ENCODE measurements around the gene EBPL. TPM values are rescaled to one million over a fixed set of nuclear protein-coding genes. Genes with fewer than 3 reads are reported as not detected.
"Not testable (repeated sequence)": the region's sequence is repeated elsewhere in the genome, so short reads cannot be mapped to it uniquely, and the experiment has no call there.

EBPL gene
- polyA plus RNA-seq, 1 experiment = 43.3 TPM

- POLR2A ChIA-PET = no interaction called here
- Histone ChIP-seq H3K27me3 (ENCODE audit: control insufficient read depth, insufficient read depth, low read length) (no peaks in the 10 kb centered on the region), H3K36me3 (ENCODE audit: control insufficient read depth, insufficient read depth, low read length) (no peaks in the 10 kb centered on the region), H3K4me3 (ENCODE audit: low read depth, low read length) (peak overlapping the region; percentile 44)
- CTCF ChIA-PET = interaction anchor here (1.1 to 1.6 kb wide), 2 partner anchors 9 to 13 kb away, joined by 3 read pairs; no protein-coding TSS in a partner anchor
- no peak for DNase-seq (ENCODE audit: low read depth)
- TF ChIP-seq CTCF (IDR thresholded peaks at IDR 0.05; ENCODE audit: insufficient read depth, low read depth, low read length) = no peak
Measured at GRCh38 chr13:49620170-49620621, 71.1 kb downstream of the EBPL start.

GRCh38 chr13:49616676-49617065, 74.6 kb downstream of the EBPL start:
- DNase-seq (ENCODE audit: low read depth) = no peak
- ChIA-PET CTCF (interaction anchor here (1.6 to 1.7 kb wide), 2 partner anchors 10 to 19 kb away, joined by 5 to 6 read pairs; no protein-coding TSS in a partner anchor), POLR2A (no interaction called here)
- TF ChIP-seq CTCF (IDR thresholded peaks at IDR 0.05; ENCODE audit: insufficient read depth, low read depth, low read length) = no peak
- Histone ChIP-seq H3K36me3 (ENCODE audit: control insufficient read depth, insufficient read depth, low read length) (no peaks in the 10 kb centered on the region), H3K4me3 (ENCODE audit: low read depth, low read length) (no peak overlapping the region), H3K27me3 (ENCODE audit: control insufficient read depth, insufficient read depth, low read length) (no peaks in the 10 kb centered on the region)

- no peak for DNase-seq (ENCODE audit: low read depth)
Measured at GRCh38 chr13:49615836-49616675, 75.2 kb downstream of the EBPL start.

GRCh38 chr13:49612042-49612441, 79.2 kb downstream of the EBPL start:
- CTCF ChIA-PET = interaction anchor here (1.3 to 1.5 kb wide), 2 partner anchors 175 to 372 kb away, joined by 3 to 4 read pairs; no protein-coding TSS in a partner anchor
- POLR2A ChIA-PET; H3K36me3 ChIP-seq (ENCODE audit: control insufficient read depth, insufficient read depth, low read length); H3K4me3 ChIP-seq (ENCODE audit: low read depth, low read length); H3K27me3 ChIP-seq (ENCODE audit: control insufficient read depth, insufficient read depth, low read length); DNase-seq (ENCODE audit: low read depth): not testable (repeated sequence)

More at GRCh38 chr13:49615836-49616675, 75.2 kb downstream of the EBPL start:
- TF ChIP-seq CTCF (IDR thresholded peaks at IDR 0.05; ENCODE audit: insufficient read depth, low read depth, low read length) = no peak
- H3K27me3 ChIP-seq (ENCODE audit: control insufficient read depth, insufficient read depth, low read length) = peaks cover 1% of the 10 kb centered on the region; the same call in 1 of the 2 replicates
- no peak overlapping the region for H3K4me3 ChIP-seq (ENCODE audit: low read depth, low read length)
- POLR2A ChIA-PET = no interaction called here
- CTCF ChIA-PET = interaction anchor here (1.6 to 1.7 kb wide), 2 partner anchors 9 to 20 kb away, joined by 5 to 6 read pairs; no protein-coding TSS in a partner anchor
- no peaks in the 10 kb centered on the region for H3K36me3 ChIP-seq (ENCODE audit: control insufficient read depth, insufficient read depth, low read length)

Other genes with a start within 250 kb of the EBPL start
- 6.5 and 9.4 TPM in 2 replicates for gene CAB39L, start 247.4 kb downstream of the EBPL start, polyA plus RNA-seq (2011; rRNA removed)
- 2.3 and 4.9 TPM in 2 replicates for gene SETDB2, start 247.2 kb downstream of the EBPL start, polyA plus RNA-seq (2011; rRNA removed)
- gene PHF11, start 195.5 kb downstream of the EBPL start, polyA plus RNA-seq (2011; rRNA removed) = 18.7 and 28.8 TPM in 2 replicates
- gene RCBTB1, start 105.9 kb downstream of the EBPL start, polyA plus RNA-seq (2011; rRNA removed) = 8.0 and 11.6 TPM in 2 replicates
- not detected in 2 replicates for gene ARL11, start 63.0 kb downstream of the EBPL start, polyA plus RNA-seq (2011; rRNA removed)
- gene KPNA3, start 101.2 kb upstream of the EBPL start, polyA plus RNA-seq (2011; rRNA removed) = 14.9 and 28.1 TPM in 2 replicates
- 3.3 and 6.5 TPM in 2 replicates for gene SPRYD7, start 244.9 kb upstream of the EBPL start, polyA plus RNA-seq (2011; rRNA removed)